ENCODE measurements around the gene ZBED4.
A peak's percentile ranks its signal among the peaks of the same experiment; 100 is the strongest.

Gene ZBED4

GRCh38 chr22:49849161-49850020 is 4.3 kb upstream of the ZBED4 start:
- Histone ChIP-seq H3K27me3 (ENCODE audit: control insufficient read depth in 3 of 3, insufficient read depth in 3 of 3, low read depth in 1 of 3, low read length in 3 of 3) (peaks cover 36 to 83% (median 78%) of the 10 kb centered on the region in 3 experiments), H2BK5ac (ENCODE audit: low read length) (no peak overlapping the region), H3K18ac (ENCODE audit: low read length) (peak overlapping the region; percentile 80), H4K91ac (ENCODE audit: low read depth, low read length, poor library complexity) (no peak overlapping the region), H3K36me3 (replicated peaks in 1 of 2; ENCODE audit: control insufficient read depth in 2 of 2, insufficient read depth in 2 of 2, low read length in 2 of 2) (no peaks in the 10 kb centered on the region), H2BK12ac (ENCODE audit: low read length) (peak overlapping the region; percentile 22), H2AK5ac (ENCODE audit: low read depth, low read length) (peak overlapping the region; percentile 76), H3K4ac (ENCODE audit: low read length) (no peak overlapping the region), H3K9me3 (replicated peaks in 1 of 2; ENCODE audit: control insufficient read depth in 2 of 2, insufficient read depth in 1 of 2, low read depth in 1 of 2, low read length in 2 of 2) (peaks cover 4 to 5% of the 10 kb centered on the region in 2 donors), H3K27ac (replicated peaks; ENCODE audit: low read length) (no peak overlapping the region), H2BK15ac (ENCODE audit: low read length) (no peak overlapping the region), H3K4me1 (ENCODE audit: control insufficient read depth in 2 of 2, insufficient read depth in 1 of 2, low read depth in 1 of 2, low read length in 2 of 2) (peaks cover 0 to 4% of the 10 kb centered on the region in 2 donors), H3K4me3 (ENCODE audit: low read length in 2 of 2) (peak overlapping the region in 1 of 2 donors; percentile 44), H2AFZ (ENCODE audit: low read length) (peak overlapping the region; percentile 53), H3K4me2 (ENCODE audit: insufficient read depth, low read length, poor library complexity, severe bottlenecking) (peak overlapping the region; percentile 33), H3K9ac (ENCODE audit: low read depth, low read length, poor library complexity) (no peak overlapping the region), H3K23ac (ENCODE audit: low read depth, low read length, poor library complexity) (peak overlapping the region; percentile 55), H3K14ac (ENCODE audit: low read length) (no peak overlapping the region), H2BK120ac (ENCODE audit: low read depth, low read length) (no peak overlapping the region), H3K79me1 (ENCODE audit: low read depth, low read length) (peaks cover 3% of the 10 kb centered on the region), H4K8ac (ENCODE audit: low read depth, low read length) (peak overlapping the region; percentile 43)
- no CpG with 5 or more reads among the region's 89 CpGs for WGBS, 2 donors (ENCODE audit: extremely low coverage in 2 of 2, insufficient read length in 2 of 2, insufficient replicate concordance in 1 of 2)
- no peak for DNase-seq (ENCODE audit: low spot score)

- Histone ChIP-seq H2AK5ac (ENCODE audit: low read depth, low read length) (peak overlapping the region; percentile 76), H2AFZ (ENCODE audit: low read length) (peak overlapping the region; percentile 53), H3K4me2 (ENCODE audit: insufficient read depth, low read length, poor library complexity, severe bottlenecking) (no peak overlapping the region), H3K4me1 (ENCODE audit: control insufficient read depth in 2 of 2, insufficient read depth in 1 of 2, low read depth in 1 of 2, low read length in 2 of 2) (peaks cover 2 to 9% of the 10 kb centered on the region in 2 donors), H2BK5ac (ENCODE audit: low read length) (no peak overlapping the region), H2BK120ac (ENCODE audit: low read depth, low read length) (no peak overlapping the region), H3K27ac (replicated peaks; ENCODE audit: low read length) (no peak overlapping the region), H3K9ac (ENCODE audit: low read depth, low read length, poor library complexity) (no peak overlapping the region), H3K4ac (ENCODE audit: low read length) (no peak overlapping the region), H3K36me3 (replicated peaks in 1 of 2; ENCODE audit: control insufficient read depth in 2 of 2, insufficient read depth in 2 of 2, low read length in 2 of 2) (no peaks in the 10 kb centered on the region), H3K4me3 (ENCODE audit: low read length in 2 of 2) (peak overlapping the region in 1 of 2 donors; percentile 33), H3K23ac (ENCODE audit: low read depth, low read length, poor library complexity) (peak overlapping the region; percentile 60), H2BK15ac (ENCODE audit: low read length) (peak overlapping the region; percentile 39), H3K27me3 (ENCODE audit: control insufficient read depth in 3 of 3, insufficient read depth in 3 of 3, low read depth in 1 of 3, low read length in 3 of 3) (peaks cover 36 to 75% (median 73%) of the 10 kb centered on the region in 3 experiments), H4K8ac (ENCODE audit: low read depth, low read length) (no peak overlapping the region), H3K9me3 (replicated peaks in 1 of 2; ENCODE audit: control insufficient read depth in 2 of 2, insufficient read depth in 1 of 2, low read depth in 1 of 2, low read length in 2 of 2) (peaks cover 4 to 5% of the 10 kb centered on the region in 2 donors), H4K91ac (ENCODE audit: low read depth, low read length, poor library complexity) (no peak overlapping the region), H2BK12ac (ENCODE audit: low read length) (peak overlapping the region; percentile 22), H3K18ac (ENCODE audit: low read length) (peak overlapping the region; percentile 80), H3K79me1 (ENCODE audit: low read depth, low read length) (peaks cover 3% of the 10 kb centered on the region), H3K14ac (ENCODE audit: low read length) (peak overlapping the region; percentile 39)
- no peak for DNase-seq (ENCODE audit: low spot score)
- WGBS, 2 donors (ENCODE audit: extremely low coverage in 2 of 2, insufficient read length in 2 of 2, insufficient replicate concordance in 1 of 2) = no CpG with 5 or more reads among the region's 31 CpGs
These were observed 3.4 kb upstream of the ZBED4 start for GRCh38 chr22:49850021-49850911.

- no peak overlapping the region for H2BK120ac ChIP-seq (ENCODE audit: low read depth, low read length)
- no peak overlapping the region for H2BK5ac ChIP-seq (ENCODE audit: low read length)
- WGBS, 2 donors (ENCODE audit: extremely low coverage in 2 of 2, insufficient read length in 2 of 2, insufficient replicate concordance in 1 of 2) = no CpG with 5 or more reads among the region's 10 CpGs
- H3K36me3 ChIP-seq (replicated peaks in 1 of 2; ENCODE audit: control insufficient read depth in 2 of 2, insufficient read depth in 2 of 2, low read length in 2 of 2) = peaks cover 0 to under 1% of the 10 kb centered on the region in 2 donors
- H3K4me1 ChIP-seq (ENCODE audit: control insufficient read depth in 2 of 2, insufficient read depth in 1 of 2, low read depth in 1 of 2, low read length in 2 of 2) = peaks cover 8 to 17% of the 10 kb centered on the region in 2 donors
- H3K27me3 ChIP-seq (ENCODE audit: control insufficient read depth in 3 of 3, insufficient read depth in 3 of 3, low read depth in 1 of 3, low read length in 3 of 3) = peaks cover 35 to 66% (median 64%) of the 10 kb centered on the region in 3 experiments
- no peak for DNase-seq (ENCODE audit: low spot score)
- no peak overlapping the region for H4K91ac ChIP-seq (ENCODE audit: low read depth, low read length, poor library complexity)
- no peak overlapping the region for H3K4me2 ChIP-seq (ENCODE audit: insufficient read depth, low read length, poor library complexity, severe bottlenecking)
- H3K4me3 ChIP-seq (ENCODE audit: low read length in 2 of 2) = peak overlapping the region in 1 of 2 donors; percentile 33
- no peak overlapping the region for H3K18ac ChIP-seq (ENCODE audit: low read length)
- H3K23ac ChIP-seq (ENCODE audit: low read depth, low read length, poor library complexity) = no peak overlapping the region
- H3K9me3 ChIP-seq (replicated peaks in 1 of 2; ENCODE audit: control insufficient read depth in 2 of 2, insufficient read depth in 1 of 2, low read depth in 1 of 2, low read length in 2 of 2) = peaks cover 4 to 5% of the 10 kb centered on the region in 2 donors
- H4K8ac ChIP-seq (ENCODE audit: low read depth, low read length) = no peak overlapping the region
- no peak overlapping the region for H3K9ac ChIP-seq (ENCODE audit: low read depth, low read length, poor library complexity)
- H3K27ac ChIP-seq (replicated peaks; ENCODE audit: low read length) = no peak overlapping the region
- H2AFZ ChIP-seq (ENCODE audit: low read length) = no peak overlapping the region
- H3K14ac ChIP-seq (ENCODE audit: low read length) = no peak overlapping the region
- peaks cover 5% of the 10 kb centered on the region for H3K79me1 ChIP-seq (ENCODE audit: low read depth, low read length)
- H2BK12ac ChIP-seq (ENCODE audit: low read length) = peak overlapping the region; percentile 16
- no peak overlapping the region for H2BK15ac ChIP-seq (ENCODE audit: low read length)
- H2AK5ac ChIP-seq (ENCODE audit: low read depth, low read length) = peak overlapping the region; percentile 76
- no peak overlapping the region for H3K4ac ChIP-seq (ENCODE audit: low read length)
These were observed 2.5 kb upstream of the ZBED4 start for GRCh38 chr22:49850959-49851802.

All from neuronal stem cell (in vitro differentiated cells).